Stimulated activated CD4-positive, alpha-beta T cell treated with anti-CD3 and anti-CD28 coated beads, TNF-alpha, amount 100 ng/mL, for 48 hours (primary cell): ENCODE measurements around the gene ZP1.
A peak's percentile ranks its signal among the peaks of the same experiment; 100 is the strongest.
"Not testable (repeated sequence)": the region's sequence is repeated elsewhere in the genome, so short reads cannot be mapped to it uniquely, and the experiment has no call there.

Experiments used
- DNase-seq, 3 donors: peaks; one replicate each; pipeline ENCODE4 v3.0.0-alpha.2; 2020; ENCODE audit warnings: low read depth in 3 of 3

The ZP1 gene

GRCh38 chr11:60908803-60909202 lies 41.5 kb downstream of the ZP1 start:
- DNase-seq: no peak

GRCh38 chr11:60909680-60910280 lies 42.4 kb downstream of the ZP1 start:
- not testable (repeated sequence) for DNase-seq

GRCh38 chr11:60910281-60910687 lies 42.9 kb downstream of the ZP1 start:
- DNase-seq: no peak

GRCh38 chr11:60910711-60911380 lies 43.5 kb downstream of the ZP1 start:
- DNase-seq: no peak

- no peak for DNase-seq
These were observed 45.0 kb downstream of the ZP1 start for GRCh38 chr11:60912223-60912850.

- DNase-seq: no peak
These were observed 45.6 kb downstream of the ZP1 start for GRCh38 chr11:60912851-60913528.

GRCh38 chr11:60913793-60914632 lies 46.7 kb downstream of the ZP1 start, which contains the start of gene TMEM109:
TSS of gene TMEM109 (plus strand) at chr11:60914158. CDS start at chr11:60919694, 5,536 bp downstream.
- DNase-seq: peak; percentile 71 to 82 (median 80)

GRCh38 chr11:60914633-60915247 lies 47.4 kb downstream of the ZP1 start:
- no peak for DNase-seq

GRCh38 chr11:60915248-60915914 lies 48.0 kb downstream of the ZP1 start:
- DNase-seq: peak in 2 of 3 donors; percentile 42 to 63

GRCh38 chr11:60916669-60917206 lies 49.4 kb downstream of the ZP1 start:
- no peak for DNase-seq

- DNase-seq: no peak
These were observed 49.9 kb downstream of the ZP1 start for GRCh38 chr11:60917267-60917666.

- no peak for DNase-seq
These were observed 51.1 kb downstream of the ZP1 start for GRCh38 chr11:60918251-60918938.

GRCh38 chr11:60918939-60919265 lies 51.6 kb downstream of the ZP1 start:
- DNase-seq: no peak

GRCh38 chr11:60919320-60919719 lies 52.0 kb downstream of the ZP1 start:
- DNase-seq: no peak

GRCh38 chr11:60919956-60920355 lies 52.6 kb downstream of the ZP1 start:
- DNase-seq: no peak

GRCh38 chr11:60921259-60921658 lies 53.9 kb downstream of the ZP1 start:
- DNase-seq: no peak

- DNase-seq: no peak
These were observed 54.5 kb downstream of the ZP1 start for GRCh38 chr11:60921777-60922335.

- DNase-seq: no peak
These were observed 55.6 kb downstream of the ZP1 start for GRCh38 chr11:60922906-60923305.

GRCh38 chr11:60923326-60923725 lies 56.0 kb downstream of the ZP1 start:
- no peak for DNase-seq

- DNase-seq: no peak
These were observed 56.4 kb downstream of the ZP1 start for GRCh38 chr11:60923800-60924109.
